Colonic mucosa (tissue), 4 donors: Measurements from ENCODE around the gene CLK3. TPM values are rescaled to one million over a fixed set of nuclear protein-coding genes. Genes with fewer than 3 reads are reported as not detected.

Experiments
- DNase-seq: peaks from one replicate; pipeline ENCODE4 v3.0.0-alpha.2; 2020
- H3K27ac ChIP-seq: fragments of 200-600 bp; one replicate; pipeline ENCODE4 v1.8.0; 2021
- H3K27me3 ChIP-seq: fragments of 200-600 bp; one replicate; pipeline ENCODE4 v1.8.0; 2021
- H3K36me3 ChIP-seq: fragments of 200-600 bp; one replicate; pipeline ENCODE4 v1.8.0; 2021
- H3K4me1 ChIP-seq: fragments of 200-600 bp; one replicate; pipeline ENCODE4 v1.8.0; 2021; ENCODE audit warnings: mild to moderate bottlenecking
- H3K4me3 ChIP-seq: fragments of 200-600 bp; one replicate; pipeline ENCODE4 v1.8.0; 2021
- H3K9ac ChIP-seq, 2 donors: one replicate each; pipeline ENCODE4 v1.7.0; 2013; ENCODE audit warnings: control low read depth in 2 of 2, low read depth in 2 of 2, low read length in 2 of 2
- H3K9me3 ChIP-seq: fragments of 200-600 bp; one replicate; pipeline ENCODE4 v1.8.0; 2021
- CTCF ChIP-seq: fragments of 200-600 bp; IDR thresholded peaks from one replicate; pipeline ENCODE4 v1.8.0; 2022; ENCODE audit warnings: antibody characterized with exemption, mild to moderate bottlenecking
- intact Hi-C: fragments of 100-400 bp; cut with DNase I; formaldehyde crosslinking; loops from one replicate; pipeline ENCODE4 v1.14.1; 2022
- total RNA-seq, 2 donors: library from RNA; stranded (reverse); fragmentation: NEBNext Ultra II Directional in 1 of 2; extraction: Animal tissue kit (Norgen Biotek cat#: 25700) in 1 of 2; gene quantifications; one replicate each; pipeline ENCODE4 v1.2.1, GENCODE V29; 2021
- donor health status: healthy.
- donor health status: DM: no; HTN: no; CAD: no.
- donor health status: DM: no; HTN: no; CAD: no.

The CLK3 gene
- total RNA-seq, 2 donors from 2014 or later: 83.5 to 88.9 TPM

- no peaks in the 10 kb centered on the region for H3K27me3 ChIP-seq
- H3K27ac ChIP-seq: no peak overlapping the region
- H3K4me1 ChIP-seq: no peaks in the 10 kb centered on the region
- H3K4me3 ChIP-seq: no peak overlapping the region
- no peak overlapping the region for H3K9ac ChIP-seq
- DNase-seq: no peak
- no peak for TF ChIP-seq CTCF
- intact Hi-C loops: no loop called here
- H3K9me3 ChIP-seq: no peaks in the 10 kb centered on the region
- no peaks in the 10 kb centered on the region for H3K36me3 ChIP-seq
Measured at GRCh38 chr15:74603026-74603788, 12.4 kb upstream of the CLK3 start.

GRCh38 chr15:74603789-74604705, 11.6 kb upstream of the CLK3 start:
- H3K4me1 ChIP-seq: no peaks in the 10 kb centered on the region
- H3K9ac ChIP-seq: no peak overlapping the region
- H3K36me3 ChIP-seq: no peaks in the 10 kb centered on the region
- H3K9me3 ChIP-seq: no peaks in the 10 kb centered on the region
- DNase-seq: no peak
- no peak for TF ChIP-seq CTCF
- H3K27ac ChIP-seq: no peak overlapping the region
- intact Hi-C loops: no loop called here
- H3K27me3 ChIP-seq: no peaks in the 10 kb centered on the region
- no peak overlapping the region for H3K4me3 ChIP-seq

- Histone ChIP-seq H3K4me3 (no peak overlapping the region), H3K27me3 (no peaks in the 10 kb centered on the region), H3K9me3 (no peaks in the 10 kb centered on the region), H3K9ac (no peak overlapping the region), H3K4me1 (no peaks in the 10 kb centered on the region), H3K36me3 (no peaks in the 10 kb centered on the region), H3K27ac (no peak overlapping the region)
- intact Hi-C loops: no loop called here
- no peak for DNase-seq
- TF ChIP-seq CTCF: no peak
Measured at GRCh38 chr15:74604983-74605794, 10.4 kb upstream of the CLK3 start.

GRCh38 chr15:74605795-74606150, 9.9 kb upstream of the CLK3 start:
- intact Hi-C loops: no loop called here
- no peaks in the 10 kb centered on the region for H3K36me3 ChIP-seq
- no peak for TF ChIP-seq CTCF
- H3K4me3 ChIP-seq: no peak overlapping the region
- H3K4me1 ChIP-seq: no peaks in the 10 kb centered on the region
- no peak overlapping the region for H3K9ac ChIP-seq
- no peaks in the 10 kb centered on the region for H3K9me3 ChIP-seq
- H3K27ac ChIP-seq: no peak overlapping the region
- DNase-seq: no peak
- H3K27me3 ChIP-seq: no peaks in the 10 kb centered on the region

- H3K9me3 ChIP-seq: no peaks in the 10 kb centered on the region
- H3K36me3 ChIP-seq: no peaks in the 10 kb centered on the region
- DNase-seq: no peak
- TF ChIP-seq CTCF: no peak
- H3K4me3 ChIP-seq: no peak overlapping the region
- H3K9ac ChIP-seq: no peak overlapping the region
- no peaks in the 10 kb centered on the region for H3K4me1 ChIP-seq
- intact Hi-C loops: no loop called here
- H3K27ac ChIP-seq: no peak overlapping the region
- H3K27me3 ChIP-seq: no peaks in the 10 kb centered on the region
Measured at GRCh38 chr15:74608786-74609185, 6.8 kb upstream of the CLK3 start.
